ENCODE results near the gene CSAD.

The CSAD gene

GRCh38 chr12:53225635-53226424 is 45.1 kb upstream of the CSAD start:
- TF ChIP-seq, protein P1, sequence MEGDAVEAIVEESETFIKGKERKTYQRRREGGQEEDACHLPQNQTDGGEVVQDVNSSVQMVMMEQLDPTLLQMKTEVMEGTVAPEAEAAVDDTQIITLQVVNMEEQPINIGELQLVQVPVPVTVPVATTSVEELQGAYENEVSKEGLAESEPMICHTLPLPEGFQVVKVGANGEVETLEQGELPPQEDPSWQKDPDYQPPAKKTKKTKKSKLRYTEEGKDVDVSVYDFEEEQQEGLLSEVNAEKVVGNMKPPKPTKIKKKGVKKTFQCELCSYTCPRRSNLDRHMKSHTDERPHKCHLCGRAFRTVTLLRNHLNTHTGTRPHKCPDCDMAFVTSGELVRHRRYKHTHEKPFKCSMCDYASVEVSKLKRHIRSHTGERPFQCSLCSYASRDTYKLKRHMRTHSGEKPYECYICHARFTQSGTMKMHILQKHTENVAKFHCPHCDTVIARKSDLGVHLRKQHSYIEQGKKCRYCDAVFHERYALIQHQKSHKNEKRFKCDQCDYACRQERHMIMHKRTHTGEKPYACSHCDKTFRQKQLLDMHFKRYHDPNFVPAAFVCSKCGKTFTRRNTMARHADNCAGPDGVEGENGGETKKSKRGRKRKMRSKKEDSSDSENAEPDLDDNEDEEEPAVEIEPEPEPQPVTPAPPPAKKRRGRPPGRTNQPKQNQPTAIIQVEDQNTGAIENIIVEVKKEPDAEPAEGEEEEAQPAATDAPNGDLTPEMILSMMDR (IDR thresholded peaks at IDR 0.05; ENCODE audit: insufficient read depth, low read depth, low read length, missing control alignments) = no peak
- no peak for DNase-seq (ENCODE audit: low read depth)
- H3K4me3 ChIP-seq (ENCODE audit: low read depth, low read length) = no peak overlapping the region

DNA sequence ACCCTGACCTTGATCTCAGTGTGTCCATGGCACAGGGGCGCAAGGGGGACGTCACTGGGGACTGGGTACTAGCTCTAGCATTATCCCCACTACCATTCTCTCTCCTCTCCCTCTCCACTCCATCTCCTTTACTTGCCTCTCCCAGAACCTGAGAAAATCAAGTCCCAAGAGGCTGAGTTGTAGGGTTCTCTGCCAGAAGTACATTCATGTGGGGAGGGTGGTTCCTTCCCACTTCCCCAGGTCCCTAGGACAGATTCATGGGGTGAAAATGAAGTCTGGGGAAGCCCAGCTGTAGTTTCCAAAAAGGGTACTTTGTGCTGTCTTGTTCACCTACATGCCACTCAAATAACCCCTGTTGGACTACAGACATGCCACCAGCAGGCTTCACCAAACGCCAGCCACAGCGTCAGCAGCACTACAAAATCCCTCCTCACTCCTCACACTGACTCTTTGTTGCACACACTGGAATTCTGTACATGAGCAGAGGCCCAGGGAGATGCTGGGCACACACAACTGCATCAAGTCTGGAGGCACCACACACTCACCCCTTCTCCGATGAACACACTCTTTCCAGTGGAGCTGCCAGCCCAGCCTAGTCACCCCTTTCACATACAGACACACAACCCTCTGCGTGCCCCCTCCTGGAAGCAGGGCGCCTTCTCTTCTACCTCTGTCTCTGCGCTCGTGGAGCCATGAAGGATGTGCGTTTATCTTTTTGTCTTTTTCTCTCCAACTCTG is 44.3 kb upstream of the CSAD start:
- DNase-seq (ENCODE audit: low read depth) = no peak
- TF ChIP-seq, protein P1 (IDR thresholded peaks at IDR 0.05; ENCODE audit: insufficient read depth, low read depth, low read length, missing control alignments) = no peak
- no peak overlapping the region for H3K4me3 ChIP-seq (ENCODE audit: low read depth, low read length)

GRCh38 chr12:53224061-53224896 is 43.6 kb upstream of the CSAD start:
- no peak for DNase-seq (ENCODE audit: low read depth)
- no peak overlapping the region for H3K4me3 ChIP-seq (ENCODE audit: low read depth, low read length)
- TF ChIP-seq, protein P1 (IDR thresholded peaks at IDR 0.05; ENCODE audit: insufficient read depth, low read depth, low read length, missing control alignments) = no peak

- H3K4me3 ChIP-seq (ENCODE audit: low read depth, low read length) = no peak overlapping the region
- TF ChIP-seq, protein P1 (IDR thresholded peaks at IDR 0.05; ENCODE audit: insufficient read depth, low read depth, low read length, missing control alignments) = no peak
- no peak for DNase-seq (ENCODE audit: low read depth)
These were observed 42.8 kb upstream of the CSAD start for GRCh38 chr12:53223389-53224060.

DNA sequence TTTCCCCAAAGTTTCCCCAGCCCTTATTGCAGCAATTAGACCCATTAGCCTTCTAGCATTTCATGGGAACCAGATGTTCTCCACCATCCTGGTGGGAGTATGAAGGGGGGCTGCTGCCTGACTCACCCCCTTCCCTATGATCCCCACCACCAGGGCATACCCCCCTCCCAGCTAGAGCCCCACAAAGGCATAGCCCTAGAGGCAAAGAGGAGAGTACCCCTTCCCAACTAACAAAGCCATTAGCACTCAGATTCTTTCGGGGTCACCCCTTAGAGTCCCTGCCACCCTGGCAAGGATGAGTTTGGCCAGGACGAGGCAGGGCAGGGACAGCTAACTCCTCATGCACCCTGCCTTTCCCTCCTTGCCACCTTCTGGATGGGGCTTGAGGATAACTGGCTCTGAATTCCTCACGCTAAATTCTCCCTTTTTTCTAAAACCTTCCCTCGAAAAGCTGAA is 42.1 kb upstream of the CSAD start:
- TF ChIP-seq, protein P1 (IDR thresholded peaks at IDR 0.05; ENCODE audit: insufficient read depth, low read depth, low read length, missing control alignments) = no peak
- DNase-seq (ENCODE audit: low read depth) = no peak
- no peak overlapping the region for H3K4me3 ChIP-seq (ENCODE audit: low read depth, low read length)

GRCh38 chr12:53222170-53222721 is 41.5 kb upstream of the CSAD start:
- H3K4me3 ChIP-seq (ENCODE audit: low read depth, low read length) = peak overlapping the region; percentile 60
- TF ChIP-seq, protein P1 (IDR thresholded peaks at IDR 0.05; ENCODE audit: insufficient read depth, low read depth, low read length, missing control alignments) = no peak
- DNase-seq (ENCODE audit: low read depth) = no peak
